ENCODE results near the gene ZNF638. TPM values are rescaled to one million over a fixed set of nuclear protein-coding genes. Genes with fewer than 3 reads are reported as not detected.

Gene ZNF638
- total and polyA plus RNA-seq, 2 of the 8 experiments (the other 6 are each of a cell fraction or from before 2014, with no cell fraction given) = 45.3 to 143 TPM

DNA sequence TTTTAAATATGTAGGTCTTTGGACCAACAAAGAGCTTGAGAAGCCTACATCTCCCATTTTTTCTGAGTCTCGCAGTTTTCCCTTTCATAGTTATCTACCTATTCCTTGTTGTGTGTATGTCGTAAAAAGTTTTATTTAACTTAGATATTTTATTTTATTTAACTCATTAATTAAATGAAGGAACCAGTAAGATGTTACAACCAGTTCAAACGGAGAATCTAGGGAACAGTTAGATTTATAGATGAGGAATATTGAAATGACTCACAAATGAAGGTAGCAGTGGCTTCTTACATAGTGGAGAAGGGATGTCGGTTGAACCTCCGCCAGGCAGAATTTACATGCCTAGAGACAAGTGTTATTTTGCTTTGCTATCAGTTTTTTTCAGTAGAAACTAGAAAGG is 48.5 kb upstream of the ZNF638 start:
- Histone ChIP-seq H2BK20ac (ENCODE audit: low read length) (no peak overlapping the region), H3K27ac (ENCODE audit: low read depth, low read length) (no peak overlapping the region), H3K27me3 (replicated peaks in 1 of 4; ENCODE audit: control insufficient read depth in 3 of 4, extremely low read depth in 1 of 4, insufficient read depth in 3 of 4, low read length in 3 of 4) (no peaks in the 10 kb centered on the region), H2BK15ac (ENCODE audit: low read length) (no peak overlapping the region), H4K5ac (ENCODE audit: insufficient read length, low read depth, low read length) (no peak overlapping the region), H3K4me2 (ENCODE audit: insufficient read depth in 1 of 2, low read depth in 2 of 2, low read length in 2 of 2) (no peak overlapping the region), H2AK5ac (ENCODE audit: low read depth, low read length) (no peak overlapping the region), H3K4me3 (ENCODE audit: extremely low read depth in 1 of 4, insufficient read depth in 2 of 4, low read depth in 3 of 4, low read length in 4 of 4) (no peak overlapping the region), H2BK12ac (ENCODE audit: low read depth, low read length) (no peak overlapping the region), H4K20me1 (replicated peaks in 1 of 2; ENCODE audit: control insufficient read depth in 1 of 2, insufficient read depth in 2 of 2, low read length in 2 of 2) (peaks cover 0 to 2% of the 10 kb centered on the region in 2 experiments), H3K14ac (ENCODE audit: insufficient read length) (no peak overlapping the region), H3K23ac (ENCODE audit: insufficient read length) (no peak overlapping the region), H4K91ac (replicated peaks; ENCODE audit: insufficient read length, low read length) (no peak overlapping the region), H2BK120ac (replicated peaks; ENCODE audit: low read depth, low read length) (no peak overlapping the region), H3K4ac (replicated peaks; ENCODE audit: insufficient read length, low read depth, low read length) (no peak overlapping the region), H3K18ac (ENCODE audit: extremely low read depth, low read length) (no peak overlapping the region), H3K23me2 (ENCODE audit: low read depth, low read length) (no peaks in the 10 kb centered on the region), H3K56ac (replicated peaks; ENCODE audit: insufficient read length, low read depth, low read length) (no peak overlapping the region), H3K79me1 (ENCODE audit: low read depth, low read length) (peaks cover 7% of the 10 kb centered on the region; the same call in 1 of the 2 replicates), H3K9ac (replicated peaks in 1 of 4; ENCODE audit: extremely low read depth in 1 of 4, low read depth in 3 of 4, low read length in 3 of 4) (no peak overlapping the region), H3K36me3 (ENCODE audit: control insufficient read depth in 2 of 4, insufficient read depth in 4 of 4, low read length in 3 of 4) (no peaks in the 10 kb centered on the region), H3K4me1 (replicated peaks in 1 of 4; ENCODE audit: control insufficient read depth in 3 of 4, insufficient read depth in 4 of 4, low read length in 3 of 4) (peaks cover 2 to 9% (median 5%) of the 10 kb centered on the region in 4 experiments; a peak in 2 of 7 replicates), H3K9me3 (ENCODE audit: insufficient read depth in 2 of 2, low read depth in 1 of 2, low read length in 1 of 2) (no peaks in the 10 kb centered on the region), H4K8ac (ENCODE audit: extremely low read depth, insufficient read depth, low read length) (no peak overlapping the region), H2AFZ (ENCODE audit: low read length) (no peak overlapping the region), H2BK5ac (ENCODE audit: low read depth, low read length) (no peak overlapping the region), H3K79me2 (ENCODE audit: control insufficient read depth in 1 of 2, insufficient read depth in 2 of 2, low read length in 2 of 2) (peaks cover 4 to 76% of the 10 kb centered on the region in 2 experiments)
- WGBS, 2 experiments (ENCODE audit: extremely low coverage in 1 of 2, insufficient coverage in 1 of 2, insufficient read length in 1 of 2, insufficient replicate concordance in 2 of 2, low coverage in 1 of 2, low lambda C conversion rate in 2 of 2, missing lambda C conversion rate in 1 of 2) = 93% methylated on average over 5 of the region's 5 CpGs; no CpG with 5 or more reads in 1 of the 2 experiments
- CTCF ChIA-PET (ENCODE audit: partially characterized antibody) = interaction anchor here (0.6 to 4.2 kb wide), 15 partner anchors 12 to 438 kb away, joined by 3 to 40 read pairs (median 3); partner anchors contain the start of genes PAIP2B and ZNF638
- FAIRE-seq (no peak), DNase-seq (ENCODE audit: low read depth in 1 of 2, low spot score in 2 of 2) (no peak)
- POLR2A ChIA-PET (ENCODE audit: partially characterized antibody) = no interaction called here
- no peak for TF ChIP-seq PHF8 (conservative IDR thresholded peaks at IDR 0.05; ENCODE audit: low read depth, low read length)

All from H1 (cell line).